Breast epithelium (tissue), 4 donors: ENCODE data around the gene NBEAL1. TPM values are rescaled to one million over a fixed set of nuclear protein-coding genes. Genes with fewer than 3 reads are reported as not detected.
"Not testable (repeated sequence)": the region's sequence is repeated elsewhere in the genome, so short reads cannot be mapped to it uniquely, and the experiment has no call there.

ENCODE experiments used
- DNase-seq, 2 donors: peaks; one replicate each; pipeline ENCODE4 v3.0.0-alpha.2; 2019; ENCODE audit warnings: low spot score in 2 of 2
- H3K27ac ChIP-seq, 2 donors: fragments of 200-600 bp; sonication (generic) in 1 of 2; one replicate each; pipeline ENCODE4 v1.5.1; 2016 to 2019; ENCODE audit warnings: mild to moderate bottlenecking in 1 of 2
- H3K27me3 ChIP-seq, 2 donors: fragments of 200-600 bp; sonication (generic) in 1 of 2; one replicate each; pipeline versions ENCODE4 v1.5.1 to v1.6.0; 2017 to 2019; ENCODE audit warnings: control low read depth in 1 of 2, mild to moderate bottlenecking in 1 of 2
- H3K36me3 ChIP-seq: fragments of 200-600 bp; one replicate; pipeline ENCODE4 v1.5.1; 2019
- H3K4me1 ChIP-seq, 2 donors: fragments of 200-600 bp; sonication (generic); one replicate each; pipeline ENCODE4 v1.5.1; 2016 to 2019; ENCODE audit warnings: control low read depth in 1 of 2
- H3K4me3 ChIP-seq, 3 donors: fragments of 200-600 bp; sonication (generic); 1 replicate in 2 of 3; 2 replicates in 1 of 3; pipeline ENCODE4 v1.5.1; 2016 to 2019; ENCODE audit warnings: mild to moderate bottlenecking in 3 of 3, moderate library complexity in 2 of 3
- H3K9me3 ChIP-seq, 2 donors: fragments of 200-600 bp; sonication (generic) in 1 of 2; one replicate each; pipeline ENCODE4 v1.5.1; 2016 to 2019; ENCODE audit warnings: control low read depth in 1 of 2
- POLR2A ChIP-seq: fragments of 450-650 bp; IDR thresholded peaks from one replicate; pipeline ENCODE4 v1.6.1; 2016; ENCODE audit warnings: antibody characterized with exemption, mild to moderate bottlenecking, moderate library complexity
- POLR2AphosphoS5 ChIP-seq, 3 donors: sonication (generic); formaldehyde crosslinking; IDR thresholded peaks; one replicate each; pipeline ENCODE4 v1.6.1; 2017; ENCODE audit warnings: antibody characterized with exemption in 3 of 3
- intact Hi-C: fragments of 100-400 bp; cut with DNase I; formaldehyde crosslinking; loops from one replicate; pipeline ENCODE4 v1.15.1; 2023; ENCODE audit warnings: low total_unique reads
- total RNA-seq, 3 donors: library from RNA; depleted of rRNA; stranded (reverse); fragments of >200 nt; gene quantifications; one replicate each; pipeline ENCODE4 v1.1.0, GENCODE V29; 2016
- TF ChIP-seq, protein P1 (sequence below), 3 donors: fragments of 450-650 bp; IDR thresholded peaks; one replicate each; pipeline ENCODE4 v1.5.1; 2016 to 2017; ENCODE audit warnings: antibody characterized with exemption in 3 of 3, mild to moderate bottlenecking in 3 of 3, moderate library complexity in 3 of 3

Gene NBEAL1
- total RNA-seq, 3 donors from 2014 or later, result 34.7 to 84.3 (median 64.9) TPM

DNA sequence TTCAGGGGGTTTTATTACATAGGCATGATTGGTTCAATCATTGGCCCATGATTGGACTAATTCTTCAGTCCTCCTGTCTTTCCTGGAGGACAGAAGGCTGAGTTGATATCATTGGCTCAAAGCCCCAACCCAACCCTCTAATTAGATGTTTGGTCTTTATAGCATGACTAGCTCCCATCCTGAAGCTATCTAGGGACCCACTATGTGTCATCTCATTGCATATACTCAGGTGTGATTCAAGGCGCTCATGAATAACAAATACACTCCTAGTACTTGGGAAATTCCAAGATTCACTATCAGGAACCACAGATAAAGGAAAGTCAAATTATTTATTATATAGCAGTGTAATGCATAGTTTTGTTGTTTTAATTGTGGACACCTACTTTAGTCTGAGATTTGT, 24.9 kb upstream of the NBEAL1 start:
- H3K27ac ChIP-seq, result no peak overlapping the region
- H3K27me3 ChIP-seq, result no peaks in the 10 kb centered on the region
- no peaks in the 10 kb centered on the region for H3K36me3 ChIP-seq
- intact Hi-C loops, result no loop called here
- TF ChIP-seq POLR2A, result no peak
- TF ChIP-seq, protein P1, sequence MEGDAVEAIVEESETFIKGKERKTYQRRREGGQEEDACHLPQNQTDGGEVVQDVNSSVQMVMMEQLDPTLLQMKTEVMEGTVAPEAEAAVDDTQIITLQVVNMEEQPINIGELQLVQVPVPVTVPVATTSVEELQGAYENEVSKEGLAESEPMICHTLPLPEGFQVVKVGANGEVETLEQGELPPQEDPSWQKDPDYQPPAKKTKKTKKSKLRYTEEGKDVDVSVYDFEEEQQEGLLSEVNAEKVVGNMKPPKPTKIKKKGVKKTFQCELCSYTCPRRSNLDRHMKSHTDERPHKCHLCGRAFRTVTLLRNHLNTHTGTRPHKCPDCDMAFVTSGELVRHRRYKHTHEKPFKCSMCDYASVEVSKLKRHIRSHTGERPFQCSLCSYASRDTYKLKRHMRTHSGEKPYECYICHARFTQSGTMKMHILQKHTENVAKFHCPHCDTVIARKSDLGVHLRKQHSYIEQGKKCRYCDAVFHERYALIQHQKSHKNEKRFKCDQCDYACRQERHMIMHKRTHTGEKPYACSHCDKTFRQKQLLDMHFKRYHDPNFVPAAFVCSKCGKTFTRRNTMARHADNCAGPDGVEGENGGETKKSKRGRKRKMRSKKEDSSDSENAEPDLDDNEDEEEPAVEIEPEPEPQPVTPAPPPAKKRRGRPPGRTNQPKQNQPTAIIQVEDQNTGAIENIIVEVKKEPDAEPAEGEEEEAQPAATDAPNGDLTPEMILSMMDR (IDR thresholded peaks at IDR 0.05), result no peak
- no peak for TF ChIP-seq POLR2AphosphoS5 (IDR thresholded peaks at IDR 0.05)
- H3K4me1 ChIP-seq, result no peaks in the 10 kb centered on the region
- DNase-seq, result no peak
- no peaks in the 10 kb centered on the region for H3K9me3 ChIP-seq
- no peak overlapping the region for H3K4me3 ChIP-seq

DNA sequence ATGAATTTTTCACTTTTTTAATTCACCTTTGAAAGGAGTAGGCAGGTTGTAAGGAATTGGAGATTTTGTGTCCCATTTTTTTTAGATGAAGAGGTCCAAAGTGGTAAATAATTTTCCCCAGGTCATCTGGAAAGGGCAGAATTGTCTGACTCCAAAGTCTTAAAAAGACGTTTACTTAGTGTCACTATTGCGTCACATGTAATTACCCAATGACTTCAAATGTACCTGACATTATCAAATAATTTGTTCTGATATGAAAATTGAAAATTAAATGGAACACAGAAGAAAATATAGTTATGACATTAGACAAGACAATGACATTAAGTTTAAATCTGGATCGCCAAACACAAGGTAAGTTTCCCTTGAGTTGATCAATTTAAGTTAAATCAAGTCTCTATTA, 24.2 kb upstream of the NBEAL1 start:
- Histone ChIP-seq H3K27me3 (no peaks in the 10 kb centered on the region), H3K4me3 (no peak overlapping the region), H3K27ac (no peak overlapping the region), H3K36me3 (no peaks in the 10 kb centered on the region), H3K4me1 (no peaks in the 10 kb centered on the region), H3K9me3 (no peaks in the 10 kb centered on the region)
- DNase-seq, result no peak
- TF ChIP-seq, protein P1 (IDR thresholded peaks at IDR 0.05), result no peak
- TF ChIP-seq POLR2AphosphoS5 (IDR thresholded peaks at IDR 0.05) (no peak), POLR2A (no peak)
- intact Hi-C loops, result no loop called here

DNA sequence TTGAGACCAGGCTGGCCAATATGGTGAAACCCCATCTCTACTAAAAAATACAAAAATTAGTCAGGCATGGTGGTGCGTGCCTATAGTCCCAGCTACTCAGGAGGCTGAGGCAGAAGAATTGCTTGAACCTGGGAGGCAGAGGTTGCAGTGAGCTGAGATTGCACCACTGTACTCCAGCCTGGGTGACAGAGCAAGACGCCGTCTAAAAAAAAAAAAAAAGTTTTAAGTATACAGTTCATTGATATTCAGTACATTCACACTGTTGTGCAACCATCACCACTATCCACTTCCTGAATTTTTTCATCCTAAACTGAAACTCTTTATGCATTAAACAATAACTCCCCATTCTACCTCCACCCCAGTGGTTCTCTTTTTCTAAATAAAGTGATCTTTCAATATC, 17.6 kb upstream of the NBEAL1 start:
- H3K4me1 ChIP-seq, DNase-seq, H3K27ac ChIP-seq, H3K36me3 ChIP-seq, H3K9me3 ChIP-seq, H3K27me3 ChIP-seq, intact Hi-C loops, H3K4me3 ChIP-seq: not testable (repeated sequence)

DNA sequence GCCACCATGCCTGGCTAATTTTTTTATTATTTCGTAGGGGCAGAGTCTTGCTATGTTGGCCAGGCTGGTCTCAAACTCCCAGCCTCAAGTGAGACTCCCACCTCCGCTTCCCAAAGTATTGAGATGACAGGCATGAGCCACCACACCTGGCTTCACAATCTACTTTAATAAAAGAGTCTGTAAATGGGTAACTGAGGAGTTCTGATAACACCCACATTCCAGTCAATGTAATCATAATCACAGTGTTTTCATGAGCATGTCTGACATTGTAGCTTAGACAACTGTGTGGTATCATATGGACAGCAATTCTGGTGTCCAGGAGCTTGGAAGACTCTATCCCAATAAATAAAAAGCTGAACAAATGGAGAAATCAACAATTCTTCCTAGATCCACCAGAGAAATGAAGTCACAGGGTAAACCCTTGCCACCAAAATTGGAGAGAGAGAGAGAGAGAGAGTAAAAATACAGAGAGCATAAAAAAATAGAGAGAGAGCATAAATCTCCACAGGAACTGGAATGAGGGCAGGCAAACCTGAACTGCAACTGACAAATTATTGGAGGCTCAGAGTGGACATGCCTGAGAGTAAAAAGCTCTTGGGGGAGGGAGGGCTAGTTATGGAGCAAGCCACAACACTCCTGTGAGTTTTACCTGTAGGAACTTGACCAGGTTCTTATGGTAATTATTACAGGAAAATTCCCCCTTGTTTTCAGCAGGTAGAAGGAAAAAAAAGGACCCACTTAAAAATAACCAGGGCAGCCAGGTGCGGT, 12.4 kb upstream of the NBEAL1 start:
- Histone ChIP-seq H3K4me3 (no peak overlapping the region), H3K27ac (no peak overlapping the region), H3K36me3 (no peaks in the 10 kb centered on the region), H3K27me3 (no peaks in the 10 kb centered on the region), H3K4me1 (no peaks in the 10 kb centered on the region), H3K9me3 (no peaks in the 10 kb centered on the region)
- intact Hi-C loops, result no loop called here
- TF ChIP-seq, protein P1 (IDR thresholded peaks at IDR 0.05), result no peak
- TF ChIP-seq POLR2A (no peak), POLR2AphosphoS5 (IDR thresholded peaks at IDR 0.05) (no peak)
- DNase-seq, result no peak

DNA sequence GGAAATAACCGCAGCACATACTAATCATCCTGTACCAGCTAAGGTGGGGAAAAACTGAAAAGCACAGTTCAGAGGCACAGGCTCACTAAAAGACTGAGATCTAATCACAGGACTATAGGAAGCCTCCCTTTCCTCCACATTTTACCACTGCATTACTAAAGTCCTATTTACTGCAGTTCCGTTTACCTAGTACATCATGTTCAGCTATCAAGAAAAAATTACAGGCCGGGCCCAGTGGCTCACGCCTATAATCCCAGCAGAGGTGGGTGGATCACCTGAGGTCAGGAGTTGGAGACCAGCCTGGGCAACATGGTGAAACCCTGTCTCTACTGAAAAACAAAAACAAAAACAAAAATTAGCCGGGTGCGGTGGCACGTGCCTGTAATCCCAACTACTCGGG, 11.0 kb upstream of the NBEAL1 start:
- TF ChIP-seq, protein P1 (IDR thresholded peaks at IDR 0.05), result no peak
- TF ChIP-seq POLR2AphosphoS5 (IDR thresholded peaks at IDR 0.05), result no peak
- TF ChIP-seq POLR2A, result no peak
- no peak overlapping the region for H3K4me3 ChIP-seq
- no peaks in the 10 kb centered on the region for H3K9me3 ChIP-seq
- DNase-seq, result no peak
- H3K27ac ChIP-seq, result no peak overlapping the region
- intact Hi-C loops, result no loop called here
- no peaks in the 10 kb centered on the region for H3K36me3 ChIP-seq
- no peaks in the 10 kb centered on the region for H3K27me3 ChIP-seq
- H3K4me1 ChIP-seq, result no peaks in the 10 kb centered on the region
